ENCODE measurements around the gene NLGN1.

DNA sequence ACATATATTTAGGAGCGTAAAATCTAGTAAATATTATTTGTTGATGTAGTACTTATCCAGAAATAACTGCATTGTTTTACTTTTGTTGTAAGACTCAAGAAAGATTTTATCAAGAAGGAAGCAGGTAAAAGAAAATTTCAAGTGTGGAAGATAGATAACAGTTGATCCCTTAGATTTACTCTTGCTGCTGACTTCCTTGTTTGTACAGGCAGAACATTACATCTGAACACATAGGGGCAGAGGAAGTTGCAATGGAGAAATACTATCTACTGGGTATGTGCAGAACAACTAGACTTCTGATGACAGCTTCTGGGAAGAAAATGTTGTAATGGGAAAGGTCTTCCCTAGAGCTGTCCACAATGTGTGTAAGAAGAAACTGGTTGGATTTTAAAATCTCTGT, 350.6 kb downstream of the NLGN1 start:
- TF ChIP-seq TAF1 (IDR thresholded peaks at IDR 0.05; ENCODE audit: borderline replicate concordance, insufficient read depth, low read length) (no peak), POLR2AphosphoS5 (IDR thresholded peaks at IDR 0.05; ENCODE audit: low read depth, low read length) (no peak), SIN3A (IDR thresholded peaks at IDR 0.05; ENCODE audit: borderline replicate concordance, insufficient read depth, low read length) (no peak), FOXP2 (optimal IDR thresholded peaks at IDR 0.05; ENCODE audit: borderline replicate concordance, extremely low read depth, extremely low read length, insufficient read depth) (no peak)
- TF ChIP-seq, protein P1, sequence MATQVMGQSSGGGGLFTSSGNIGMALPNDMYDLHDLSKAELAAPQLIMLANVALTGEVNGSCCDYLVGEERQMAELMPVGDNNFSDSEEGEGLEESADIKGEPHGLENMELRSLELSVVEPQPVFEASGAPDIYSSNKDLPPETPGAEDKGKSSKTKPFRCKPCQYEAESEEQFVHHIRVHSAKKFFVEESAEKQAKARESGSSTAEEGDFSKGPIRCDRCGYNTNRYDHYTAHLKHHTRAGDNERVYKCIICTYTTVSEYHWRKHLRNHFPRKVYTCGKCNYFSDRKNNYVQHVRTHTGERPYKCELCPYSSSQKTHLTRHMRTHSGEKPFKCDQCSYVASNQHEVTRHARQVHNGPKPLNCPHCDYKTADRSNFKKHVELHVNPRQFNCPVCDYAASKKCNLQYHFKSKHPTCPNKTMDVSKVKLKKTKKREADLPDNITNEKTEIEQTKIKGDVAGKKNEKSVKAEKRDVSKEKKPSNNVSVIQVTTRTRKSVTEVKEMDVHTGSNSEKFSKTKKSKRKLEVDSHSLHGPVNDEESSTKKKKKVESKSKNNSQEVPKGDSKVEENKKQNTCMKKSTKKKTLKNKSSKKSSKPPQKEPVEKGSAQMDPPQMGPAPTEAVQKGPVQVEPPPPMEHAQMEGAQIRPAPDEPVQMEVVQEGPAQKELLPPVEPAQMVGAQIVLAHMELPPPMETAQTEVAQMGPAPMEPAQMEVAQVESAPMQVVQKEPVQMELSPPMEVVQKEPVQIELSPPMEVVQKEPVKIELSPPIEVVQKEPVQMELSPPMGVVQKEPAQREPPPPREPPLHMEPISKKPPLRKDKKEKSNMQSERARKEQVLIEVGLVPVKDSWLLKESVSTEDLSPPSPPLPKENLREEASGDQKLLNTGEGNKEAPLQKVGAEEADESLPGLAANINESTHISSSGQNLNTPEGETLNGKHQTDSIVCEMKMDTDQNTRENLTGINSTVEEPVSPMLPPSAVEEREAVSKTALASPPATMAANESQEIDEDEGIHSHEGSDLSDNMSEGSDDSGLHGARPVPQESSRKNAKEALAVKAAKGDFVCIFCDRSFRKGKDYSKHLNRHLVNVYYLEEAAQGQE (IDR thresholded peaks at IDR 0.05; ENCODE audit: insufficient read depth in 1 of 2, low read depth in 2 of 2, low read length in 2 of 2), result no peak
